GM12865 (cell line): ENCODE data around the gene CTRB1.
"Not testable (repeated sequence)": the region's sequence is repeated elsewhere in the genome, so short reads cannot be mapped to it uniquely, and the experiment has no call there.

Experiments
- DNase-seq: peaks from one replicate; pipeline ENCODE4 v3.0.0; 2010; ENCODE audit warnings: low read depth
- H3K4me3 ChIP-seq: 2 replicates; pipeline ENCODE4 v1.5.1; 2011; ENCODE audit warnings: mild to moderate bottlenecking, low read depth, low read length, control low read depth
- CTCF ChIP-seq: IDR thresholded peaks from 2 replicates; pipeline ENCODE4 v1.5.1; 2011; ENCODE audit warnings: low read length, control low read depth, low read depth, inconsistent platforms; ENCODE audit not compliant: insufficient read depth; ENCODE audit errors: missing control alignments

CTRB1 gene

GRCh38 chr16:75238853-75239541, 20.2 kb downstream of the CTRB1 start:
- H3K4me3 ChIP-seq, result no peak overlapping the region
- no peak for TF ChIP-seq CTCF
- DNase-seq, result no peak

GRCh38 chr16:75239542-75240122, 20.8 kb downstream of the CTRB1 start:
- DNase-seq, result no peak
- no peak overlapping the region for H3K4me3 ChIP-seq
- TF ChIP-seq CTCF, result no peak

- not testable (repeated sequence) for H3K4me3 ChIP-seq, DNase-seq
Measured at GRCh38 chr16:75240633-75241032, 21.8 kb downstream of the CTRB1 start.

GRCh38 chr16:75241412-75241811, 22.6 kb downstream of the CTRB1 start:
- no peak for TF ChIP-seq CTCF
- no peak overlapping the region for H3K4me3 ChIP-seq
- no peak for DNase-seq

GRCh38 chr16:75241955-75242354, 23.2 kb downstream of the CTRB1 start:
- DNase-seq, result no peak
- TF ChIP-seq CTCF, result no peak
- no peak overlapping the region for H3K4me3 ChIP-seq

GRCh38 chr16:75242436-75243078, 23.8 kb downstream of the CTRB1 start:
- H3K4me3 ChIP-seq, DNase-seq: not testable (repeated sequence)

- no peak for DNase-seq
- no peak for TF ChIP-seq CTCF
- H3K4me3 ChIP-seq, result no peak overlapping the region
Measured at GRCh38 chr16:75243667-75244224, 25.0 kb downstream of the CTRB1 start.
